DOHH2 (cell line): ENCODE data around the gene CYB561A3.

Source experiments
- CTCF ChIP-seq: fragments of 200-600 bp; sonication (generic); IDR thresholded peaks from one replicate; pipeline ENCODE4 v1.5.1; 2014; ENCODE audit warnings: antibody characterized with exemption, mild to moderate bottlenecking, low read depth, low read length; ENCODE audit not compliant: poor library complexity, severe bottlenecking
- EZH2phosphoT487 ChIP-seq: fragments of 200-600 bp; sonication (generic); IDR thresholded peaks from 2 replicates; pipeline ENCODE4 v1.6.1; 2017; ENCODE audit warnings: borderline replicate concordance, mild to moderate bottlenecking, antibody characterized with exemption, low read length, moderate library complexity, mixed read lengths

GRCh38 chr11:61356706-61357105, 5.0 kb downstream of the CYB561A3 start:
- no peak for TF ChIP-seq CTCF
- TF ChIP-seq EZH2phosphoT487 = no peak
